HG03095 (cell line): ENCODE results near the gene ARHGEF12.

ENCODE experiments used
- ATAC-seq: cut with Tn5 transposase; IDR thresholded peaks from one replicate; pipeline ENCODE4 v1.9.1; 2021; ENCODE audit warnings: moderate library complexity; ENCODE audit not compliant: unreplicated experiment

The ARHGEF12 gene

GRCh38 chr11:120335908-120336640 lies at the start of gene ARHGEF12:
Gene ARHGEF12 (plus strand): TSS chr11:120336413. CDS start chr11:120337244, 831 bp downstream.
- peak; percentile 58 for ATAC-seq

DNA sequence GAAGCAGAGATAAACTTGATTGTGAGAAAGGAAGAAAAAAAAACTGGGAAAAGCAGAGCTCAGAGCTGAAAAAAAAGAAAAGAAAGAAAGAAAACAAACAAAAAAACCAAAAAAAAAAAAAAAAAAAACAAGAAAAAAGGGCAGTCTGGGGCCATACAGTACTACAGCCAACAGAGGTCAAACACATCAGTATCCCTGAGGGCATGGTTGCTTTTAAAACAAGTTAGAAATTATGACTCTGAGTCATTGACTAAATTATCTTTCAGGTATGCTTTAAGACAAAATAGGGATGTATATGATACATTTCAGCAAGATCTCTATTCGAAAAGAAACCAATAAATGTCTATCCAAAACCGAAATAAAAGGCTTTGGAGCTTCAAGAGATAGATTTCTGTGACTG lies 48.2 kb upstream of the ARHGEF12 start:
- no peak for ATAC-seq

DNA sequence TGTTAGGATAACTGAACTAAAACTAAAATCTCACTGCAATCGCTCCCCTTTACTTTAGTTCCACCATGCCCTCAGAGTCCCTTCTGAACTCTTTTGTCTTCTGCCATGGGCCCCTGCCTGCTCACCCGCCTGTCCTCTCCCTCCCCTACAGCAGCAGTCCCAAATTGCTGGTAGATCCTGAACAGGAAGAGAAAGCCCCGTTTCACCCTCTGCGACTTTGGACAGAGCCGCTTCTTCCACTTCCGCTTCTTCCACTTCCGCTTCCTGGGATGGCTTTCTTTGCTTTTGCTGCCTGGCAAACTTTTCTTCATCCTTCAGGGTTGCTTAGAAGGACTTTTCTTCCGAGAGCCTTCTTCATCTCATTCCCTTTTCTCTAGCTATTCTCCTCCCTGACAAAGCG lies 46.8 kb upstream of the ARHGEF12 start:
- ATAC-seq, result no peak

DNA sequence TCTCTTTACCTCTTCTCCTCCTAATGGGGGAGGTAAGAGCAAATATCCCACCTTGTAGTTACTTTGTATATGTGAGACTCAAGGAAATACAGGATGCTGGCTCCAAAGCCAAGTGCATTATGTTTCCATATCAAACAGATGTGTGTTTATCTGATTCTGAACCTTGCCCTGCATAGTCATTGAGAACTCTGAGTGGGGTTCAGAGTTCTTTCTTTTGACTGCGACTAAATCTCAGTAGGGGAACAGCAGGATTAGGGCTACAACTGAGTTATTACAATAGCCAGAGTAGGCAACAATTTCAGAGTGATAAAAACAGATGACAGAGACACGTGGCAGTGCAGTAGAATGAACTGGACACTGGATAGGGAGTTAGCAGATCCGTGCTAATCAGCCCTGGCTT lies 45.3 kb upstream of the ARHGEF12 start:
- no peak for ATAC-seq

- no peak for ATAC-seq
Measured at GRCh38 chr11:120293038-120293800, 43.0 kb upstream of the ARHGEF12 start.

- no peak for ATAC-seq
Measured at GRCh38 chr11:120294096-120294495, 42.1 kb upstream of the ARHGEF12 start.

DNA sequence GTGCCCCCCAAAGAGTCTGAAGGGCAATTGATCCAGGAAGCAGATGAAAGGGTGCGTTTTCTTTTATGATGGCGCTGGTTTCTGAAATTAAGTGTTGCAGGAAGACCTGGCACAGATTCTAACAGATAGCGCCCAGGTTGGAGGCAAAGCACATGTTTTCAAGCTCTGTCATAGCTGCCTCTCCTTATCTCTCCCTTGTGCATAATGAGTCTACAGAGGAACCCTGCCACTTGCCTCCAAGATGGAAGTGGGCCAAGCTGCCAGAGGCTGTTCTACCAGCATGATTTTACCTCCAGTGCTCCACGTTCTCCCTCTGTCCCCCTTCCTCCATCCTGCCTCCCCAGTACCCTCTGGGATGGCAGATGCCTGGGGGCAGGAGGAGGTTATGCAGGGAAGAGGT lies 41.1 kb upstream of the ARHGEF12 start:
- no peak for ATAC-seq

- no peak for ATAC-seq
Measured at GRCh38 chr11:120296554-120296953, 39.7 kb upstream of the ARHGEF12 start.

GRCh38 chr11:120298461-120298860 lies 37.8 kb upstream of the ARHGEF12 start:
- no peak for ATAC-seq

- ATAC-seq, result no peak
Measured at GRCh38 chr11:120302001-120302805, 34.0 kb upstream of the ARHGEF12 start.

- ATAC-seq, result no peak
Measured at GRCh38 chr11:120303004-120303637, 33.1 kb upstream of the ARHGEF12 start.

DNA sequence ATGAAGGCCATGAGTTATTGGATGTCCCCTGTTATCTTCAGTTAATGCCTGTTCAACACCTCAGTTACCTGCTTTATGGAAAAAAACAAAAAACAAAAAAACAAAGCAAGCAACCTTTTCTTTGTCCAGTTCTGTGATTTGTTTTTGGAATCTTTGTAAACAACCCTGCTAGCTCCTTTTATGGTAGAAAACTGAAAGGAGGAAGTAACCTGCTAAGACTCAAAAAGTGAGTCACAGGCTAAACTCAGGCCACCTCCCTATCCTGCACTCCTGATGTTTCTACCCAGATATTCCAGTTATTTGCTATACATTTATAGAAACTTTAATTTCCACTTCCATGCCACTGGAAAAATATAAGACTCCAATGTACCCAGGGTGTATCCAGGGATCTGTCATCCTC lies 31.7 kb upstream of the ARHGEF12 start:
- no peak for ATAC-seq

- no peak for ATAC-seq
Measured at GRCh38 chr11:120305286-120305685, 30.9 kb upstream of the ARHGEF12 start.

GRCh38 chr11:120306519-120307242 lies 29.5 kb upstream of the ARHGEF12 start:
- no peak for ATAC-seq

DNA sequence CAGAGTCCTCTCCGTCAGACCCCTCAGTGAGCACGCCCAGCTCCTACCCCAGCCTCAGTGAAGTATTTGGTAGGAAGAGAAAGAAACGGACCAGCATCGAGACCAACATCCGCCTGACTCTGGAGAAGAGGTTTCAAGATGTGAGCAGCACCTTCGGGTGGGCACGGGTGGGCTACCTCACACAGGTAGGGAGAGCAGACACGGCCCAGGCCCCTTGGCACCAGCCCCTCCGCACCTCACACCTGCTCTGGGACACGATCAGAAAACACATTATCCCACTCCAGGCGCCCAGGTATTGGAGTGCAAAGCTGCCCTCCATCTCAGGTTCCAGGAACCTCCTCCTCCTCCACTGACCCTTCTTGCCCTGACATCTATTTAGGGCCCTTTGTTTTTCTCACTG lies 28.7 kb upstream of the ARHGEF12 start:
- ATAC-seq, result no peak

GRCh38 chr11:120308081-120308480 lies 28.1 kb upstream of the ARHGEF12 start:
- no peak for ATAC-seq

DNA sequence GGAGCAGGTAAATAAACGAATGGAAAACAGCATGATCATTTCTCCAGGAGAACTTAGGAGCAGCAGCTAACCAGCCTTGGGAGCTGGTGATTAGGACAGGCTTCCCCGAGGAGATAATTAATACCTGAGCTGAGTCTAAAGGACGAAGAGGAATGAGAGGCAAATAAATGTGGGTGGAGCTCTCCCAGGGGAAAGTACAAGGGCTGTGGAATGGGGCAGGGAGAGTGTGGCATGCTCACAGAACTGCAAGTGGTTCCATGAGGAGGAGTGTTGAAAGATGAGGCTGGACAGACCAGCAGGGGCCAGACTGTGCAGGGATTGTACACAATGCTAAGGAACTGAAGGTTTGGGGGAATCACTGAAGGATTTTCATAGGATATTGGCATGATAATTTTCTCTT lies 25.3 kb upstream of the ARHGEF12 start:
- ATAC-seq, result no peak

GRCh38 chr11:120314861-120315260 lies 21.4 kb upstream of the ARHGEF12 start:
- ATAC-seq, result no peak

- no peak for ATAC-seq
Measured at GRCh38 chr11:120316880-120317688, 19.1 kb upstream of the ARHGEF12 start.
